ENCODE data around the gene NCAM1. TPM values are rescaled to one million over a fixed set of nuclear protein-coding genes. Genes with fewer than 3 reads are reported as not detected.

The NCAM1 gene
- total RNA-seq, 1 donor from 2014 or later, result 3.3 TPM

DNA sequence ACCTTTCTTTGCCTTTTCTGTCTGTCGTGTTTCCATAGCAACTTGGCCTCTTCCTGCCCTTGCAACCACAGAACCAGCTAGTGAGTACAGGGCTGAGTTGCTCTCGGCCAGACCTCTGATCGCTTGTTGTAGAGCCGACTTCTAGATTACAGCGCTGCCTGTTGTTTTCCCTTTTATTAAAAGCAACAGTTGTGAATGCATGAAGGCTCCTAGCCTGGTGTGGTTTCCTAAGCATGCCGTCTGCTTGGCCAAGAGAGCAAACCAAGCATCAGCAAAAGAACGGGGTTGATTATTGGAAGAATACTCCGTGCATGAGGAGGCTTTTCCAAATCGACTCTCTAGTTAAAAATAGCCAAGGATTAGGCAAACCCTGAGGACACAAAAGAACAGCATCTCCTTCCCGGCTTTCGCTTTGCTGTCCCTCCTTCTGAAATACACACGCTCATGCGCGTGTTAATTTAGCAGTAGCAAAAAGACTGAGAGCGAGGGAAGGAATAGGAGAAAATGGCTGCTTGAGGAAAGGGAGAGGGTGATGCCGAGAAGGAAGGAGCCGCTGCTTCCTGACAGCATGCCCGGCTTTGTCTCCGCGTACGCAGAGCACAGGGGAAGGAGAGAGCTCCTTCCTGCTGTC, 281.7 kb downstream of the NCAM1 start:
- no peak for DNase-seq (ENCODE audit: low spot score in 2 of 2)
- TF ChIP-seq, protein P1, sequence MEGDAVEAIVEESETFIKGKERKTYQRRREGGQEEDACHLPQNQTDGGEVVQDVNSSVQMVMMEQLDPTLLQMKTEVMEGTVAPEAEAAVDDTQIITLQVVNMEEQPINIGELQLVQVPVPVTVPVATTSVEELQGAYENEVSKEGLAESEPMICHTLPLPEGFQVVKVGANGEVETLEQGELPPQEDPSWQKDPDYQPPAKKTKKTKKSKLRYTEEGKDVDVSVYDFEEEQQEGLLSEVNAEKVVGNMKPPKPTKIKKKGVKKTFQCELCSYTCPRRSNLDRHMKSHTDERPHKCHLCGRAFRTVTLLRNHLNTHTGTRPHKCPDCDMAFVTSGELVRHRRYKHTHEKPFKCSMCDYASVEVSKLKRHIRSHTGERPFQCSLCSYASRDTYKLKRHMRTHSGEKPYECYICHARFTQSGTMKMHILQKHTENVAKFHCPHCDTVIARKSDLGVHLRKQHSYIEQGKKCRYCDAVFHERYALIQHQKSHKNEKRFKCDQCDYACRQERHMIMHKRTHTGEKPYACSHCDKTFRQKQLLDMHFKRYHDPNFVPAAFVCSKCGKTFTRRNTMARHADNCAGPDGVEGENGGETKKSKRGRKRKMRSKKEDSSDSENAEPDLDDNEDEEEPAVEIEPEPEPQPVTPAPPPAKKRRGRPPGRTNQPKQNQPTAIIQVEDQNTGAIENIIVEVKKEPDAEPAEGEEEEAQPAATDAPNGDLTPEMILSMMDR (IDR thresholded peaks at IDR 0.05), result no peak
- H3K4me3 ChIP-seq, result peak overlapping the region; percentile 43 to 64
- H3K36me3 ChIP-seq, result no peaks in the 10 kb centered on the region
- intact Hi-C loops (cut with DNase I), result no loop called here
- H3K4me1 ChIP-seq, result no peaks in the 10 kb centered on the region
- no peaks in the 10 kb centered on the region for H3K27me3 ChIP-seq
- H3K27ac ChIP-seq, result peak overlapping the region; percentile 34 to 67
- H3K9me3 ChIP-seq, result no peaks in the 10 kb centered on the region

DNA sequence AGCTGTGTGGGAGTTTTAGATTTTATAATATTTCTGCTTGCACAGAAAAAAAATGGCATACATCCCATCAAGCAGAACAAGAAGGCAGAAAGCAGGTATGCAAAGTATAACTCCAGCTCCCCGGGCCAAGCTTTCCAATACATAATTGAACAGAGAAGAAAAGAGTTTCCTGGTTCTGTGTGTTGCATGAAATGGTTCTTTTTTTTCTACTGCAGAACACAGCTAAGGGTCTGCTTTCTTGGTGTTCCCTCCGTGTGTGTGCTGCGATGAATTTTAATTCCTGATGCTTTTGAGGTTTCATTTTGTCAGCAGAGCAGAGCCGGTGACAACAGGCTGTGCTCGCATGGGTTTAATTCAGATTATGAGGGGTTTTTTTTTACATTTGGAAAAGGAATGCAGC, 282.5 kb downstream of the NCAM1 start:
- Histone ChIP-seq H3K4me3 (peak overlapping the region in 1 of 2 donors; percentile 64), H3K4me1 (no peaks in the 10 kb centered on the region), H3K27ac (no peak overlapping the region), H3K9me3 (no peaks in the 10 kb centered on the region), H3K27me3 (no peaks in the 10 kb centered on the region), H3K36me3 (no peaks in the 10 kb centered on the region)
- intact Hi-C loops (cut with DNase I), result no loop called here
- DNase-seq (ENCODE audit: low spot score in 2 of 2), result no peak
- TF ChIP-seq, protein P1 (IDR thresholded peaks at IDR 0.05), result no peak

DNA sequence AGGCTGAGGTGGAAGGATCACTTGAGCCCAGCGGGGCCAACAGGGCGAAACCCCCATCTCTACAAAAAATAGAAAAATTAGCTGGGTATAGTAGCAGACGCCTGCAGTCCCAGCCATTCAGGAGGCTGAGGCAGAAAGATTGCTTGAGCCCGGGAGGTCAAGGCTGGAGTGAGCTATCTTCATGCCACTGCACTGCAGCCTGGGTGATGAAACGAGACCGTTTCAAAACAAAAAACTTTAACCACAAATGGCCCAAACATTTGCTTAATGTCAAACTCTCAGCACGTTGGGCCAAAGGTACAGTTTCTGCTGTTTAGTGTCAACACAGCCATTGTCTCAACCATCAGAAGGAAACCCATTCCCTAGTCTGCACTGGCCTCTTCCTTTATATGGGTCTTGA, 284.0 kb downstream of the NCAM1 start:
- intact Hi-C loops (cut with DNase I), result no loop called here
- TF ChIP-seq, protein P1 (IDR thresholded peaks at IDR 0.05), result no peak
- DNase-seq (ENCODE audit: low spot score in 2 of 2), result no peak
- Histone ChIP-seq H3K9me3 (no peaks in the 10 kb centered on the region), H3K4me3 (no peak overlapping the region), H3K27me3 (no peaks in the 10 kb centered on the region), H3K27ac (no peak overlapping the region), H3K36me3 (no peaks in the 10 kb centered on the region), H3K4me1 (no peaks in the 10 kb centered on the region)

DNA sequence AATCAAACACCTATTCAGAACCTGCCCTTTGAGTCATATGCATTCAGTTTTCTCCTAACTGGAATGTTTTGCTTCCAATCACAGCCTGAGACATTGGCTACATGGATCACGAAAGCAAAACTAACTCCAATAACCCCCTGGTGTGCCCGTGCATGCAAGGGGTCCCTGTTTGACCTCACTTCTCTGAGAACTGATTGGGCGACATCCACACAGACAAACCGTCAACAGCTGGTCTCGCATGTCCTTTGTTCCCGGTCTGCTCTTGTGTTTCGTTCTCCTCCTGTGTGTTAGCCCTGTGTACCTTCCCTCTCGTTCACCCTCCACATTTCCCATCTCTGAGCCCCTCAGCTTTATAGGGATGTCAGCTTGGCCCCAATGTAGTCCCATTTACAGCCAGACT, 286.0 kb downstream of the NCAM1 start:
- TF ChIP-seq, protein P1 (IDR thresholded peaks at IDR 0.05), result no peak
- DNase-seq (ENCODE audit: low spot score in 2 of 2), result no peak
- Histone ChIP-seq H3K36me3 (no peaks in the 10 kb centered on the region), H3K4me3 (no peak overlapping the region), H3K9me3 (no peaks in the 10 kb centered on the region), H3K4me1 (no peaks in the 10 kb centered on the region), H3K27ac (no peak overlapping the region), H3K27me3 (no peaks in the 10 kb centered on the region)
- intact Hi-C loops (cut with DNase I), result no loop called here

DNA sequence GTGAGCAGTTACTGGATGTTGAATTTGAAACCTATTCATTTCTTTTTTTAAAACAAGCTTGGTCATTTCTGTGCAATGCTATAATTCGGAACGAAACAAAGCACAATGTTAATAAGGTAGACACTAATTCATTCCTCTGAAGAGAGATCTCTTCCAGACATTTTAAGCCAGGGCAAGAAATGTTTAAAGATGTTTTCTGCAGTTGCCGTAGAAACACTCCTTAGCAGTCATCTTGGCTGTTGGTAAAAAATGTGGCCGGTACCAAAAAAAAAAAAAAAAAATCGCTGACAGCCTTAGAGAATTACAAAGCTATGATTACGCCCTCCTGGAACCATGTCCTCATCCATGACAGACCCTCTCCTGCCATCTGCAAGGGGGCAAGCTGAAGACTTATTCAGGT, 286.7 kb downstream of the NCAM1 start:
- Histone ChIP-seq H3K4me3 (no peak overlapping the region), H3K9me3 (no peaks in the 10 kb centered on the region), H3K36me3 (no peaks in the 10 kb centered on the region), H3K4me1 (no peaks in the 10 kb centered on the region), H3K27me3 (no peaks in the 10 kb centered on the region), H3K27ac (no peak overlapping the region)
- intact Hi-C loops (cut with DNase I), result no loop called here
- DNase-seq (ENCODE audit: low spot score in 2 of 2), result no peak
- TF ChIP-seq, protein P1 (IDR thresholded peaks at IDR 0.05), result no peak

Measured in ascending aorta (tissue), 2 donors.